Measurements from ENCODE around the gene SLC25A21. TPM values are rescaled to one million over a fixed set of nuclear protein-coding genes. Genes with fewer than 3 reads are reported as not detected.

SLC25A21 gene
- total and polyA plus RNA-seq, 9 donors = 0.85 to 3.3 (median 1.1) TPM

DNA sequence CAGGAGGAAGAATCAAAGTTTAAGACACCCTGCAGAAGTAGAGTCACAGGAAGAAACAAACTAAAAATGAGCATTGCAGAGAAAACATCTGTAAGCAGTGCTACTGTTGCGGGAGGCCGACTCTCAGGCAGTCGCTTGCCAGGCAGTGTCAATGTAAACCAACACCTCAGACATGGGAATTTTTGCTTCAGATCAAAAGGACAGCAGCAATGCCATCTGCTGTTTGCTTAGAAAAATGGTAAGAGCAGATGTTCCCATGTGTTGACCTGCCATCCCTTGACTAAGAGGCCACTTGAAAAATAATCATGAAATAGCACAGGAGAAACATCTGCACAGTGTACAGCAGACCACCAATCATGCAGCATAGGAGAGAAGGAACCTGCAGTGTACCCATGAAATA lies 196.6 kb downstream of the SLC25A21 start:
- WGBS (ENCODE audit: insufficient coverage) = no CpG with 5 or more reads among the region's 3 CpGs
- no peaks in the 10 kb centered on the region for H3K36me3 ChIP-seq (ENCODE audit: control insufficient read depth, insufficient read depth, low read length)
- H3K4me1 ChIP-seq (ENCODE audit: control insufficient read depth, insufficient read depth, low read length) = no peaks in the 10 kb centered on the region
- no peak for DNase-seq
- H3K27ac ChIP-seq (ENCODE audit: low read length) = no peak overlapping the region
- no peaks in the 10 kb centered on the region for H3K9me3 ChIP-seq (replicated peaks; ENCODE audit: control insufficient read depth, low read depth, low read length)
- no peak overlapping the region for H3K4me3 ChIP-seq (ENCODE audit: low read length)
- H3K27me3 ChIP-seq (ENCODE audit: control insufficient read depth, insufficient read depth, low read length) = no peaks in the 10 kb centered on the region

DNA sequence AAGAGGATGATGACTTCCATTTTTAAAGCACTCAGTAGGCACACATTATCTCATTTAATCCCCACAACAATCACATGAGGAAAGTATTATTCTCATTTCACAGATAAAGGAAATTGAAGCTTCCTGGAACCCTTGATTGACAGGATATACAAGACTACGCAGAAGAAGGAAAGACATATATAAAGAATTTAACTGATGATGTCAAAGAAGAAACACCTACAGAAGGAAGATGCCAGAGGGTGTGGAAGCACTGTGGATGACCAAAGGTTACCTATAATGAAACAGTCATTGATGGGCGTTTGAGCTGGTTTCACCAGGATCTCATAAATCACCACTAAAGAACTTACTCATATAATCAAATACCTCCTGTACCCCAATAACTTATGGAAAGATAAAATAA lies 197.4 kb downstream of the SLC25A21 start:
- no CpG with 5 or more reads among the region's 2 CpGs for WGBS (ENCODE audit: insufficient coverage)

DNA sequence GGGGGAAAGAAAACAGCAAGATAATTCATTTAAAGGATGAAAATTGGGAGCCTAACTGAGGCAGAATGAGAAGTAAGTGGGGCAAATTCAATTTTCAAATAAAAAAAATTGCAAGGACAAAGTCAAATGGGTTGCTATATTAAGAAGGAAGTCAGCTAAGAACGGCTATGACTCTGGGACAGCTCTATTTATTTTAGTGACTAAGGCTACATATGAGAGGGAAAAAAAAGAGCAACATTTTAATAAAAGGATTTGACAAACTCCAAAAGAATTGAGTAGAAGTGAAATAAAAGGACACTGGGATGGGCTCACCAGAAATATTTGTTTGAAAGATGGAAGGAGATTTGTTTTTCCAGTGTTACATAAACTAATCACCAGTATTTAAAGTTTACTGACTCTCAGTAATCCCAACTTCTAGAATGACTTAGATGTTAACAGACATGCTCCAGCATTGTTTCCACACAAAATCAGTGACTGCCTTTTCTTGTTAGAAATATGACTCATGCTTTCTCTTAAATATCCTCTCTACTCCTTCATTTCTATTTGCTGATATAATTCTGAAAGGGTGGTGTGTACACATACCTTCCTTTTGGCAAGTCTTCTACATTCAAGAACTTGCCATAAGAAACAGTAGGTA lies 198.5 kb downstream of the SLC25A21 start:
- H3K4me1 ChIP-seq (ENCODE audit: control insufficient read depth, insufficient read depth, low read length) = no peaks in the 10 kb centered on the region
- H3K4me3 ChIP-seq (ENCODE audit: low read length) = no peak overlapping the region
- no peaks in the 10 kb centered on the region for H3K27me3 ChIP-seq (ENCODE audit: control insufficient read depth, insufficient read depth, low read length)
- no CpG with 5 or more reads among the region's 1 CpG for WGBS (ENCODE audit: insufficient coverage)
- no peaks in the 10 kb centered on the region for H3K9me3 ChIP-seq (replicated peaks; ENCODE audit: control insufficient read depth, low read depth, low read length)
- no peak overlapping the region for H3K27ac ChIP-seq (ENCODE audit: low read length)
- DNase-seq = no peak
- no peaks in the 10 kb centered on the region for H3K36me3 ChIP-seq (ENCODE audit: control insufficient read depth, insufficient read depth, low read length)

More for the DNA sequence above, 197.4 kb downstream of the SLC25A21 start:
- H3K36me3 ChIP-seq (ENCODE audit: control insufficient read depth, insufficient read depth, low read length) = no peaks in the 10 kb centered on the region
- H3K4me1 ChIP-seq (ENCODE audit: control insufficient read depth, insufficient read depth, low read length) = no peaks in the 10 kb centered on the region
- no peak overlapping the region for H3K4me3 ChIP-seq (ENCODE audit: low read length)
- no peak for DNase-seq
- no peak overlapping the region for H3K27ac ChIP-seq (ENCODE audit: low read length)
- H3K9me3 ChIP-seq (replicated peaks; ENCODE audit: control insufficient read depth, low read depth, low read length) = no peaks in the 10 kb centered on the region
- no peaks in the 10 kb centered on the region for H3K27me3 ChIP-seq (ENCODE audit: control insufficient read depth, insufficient read depth, low read length)

DNA sequence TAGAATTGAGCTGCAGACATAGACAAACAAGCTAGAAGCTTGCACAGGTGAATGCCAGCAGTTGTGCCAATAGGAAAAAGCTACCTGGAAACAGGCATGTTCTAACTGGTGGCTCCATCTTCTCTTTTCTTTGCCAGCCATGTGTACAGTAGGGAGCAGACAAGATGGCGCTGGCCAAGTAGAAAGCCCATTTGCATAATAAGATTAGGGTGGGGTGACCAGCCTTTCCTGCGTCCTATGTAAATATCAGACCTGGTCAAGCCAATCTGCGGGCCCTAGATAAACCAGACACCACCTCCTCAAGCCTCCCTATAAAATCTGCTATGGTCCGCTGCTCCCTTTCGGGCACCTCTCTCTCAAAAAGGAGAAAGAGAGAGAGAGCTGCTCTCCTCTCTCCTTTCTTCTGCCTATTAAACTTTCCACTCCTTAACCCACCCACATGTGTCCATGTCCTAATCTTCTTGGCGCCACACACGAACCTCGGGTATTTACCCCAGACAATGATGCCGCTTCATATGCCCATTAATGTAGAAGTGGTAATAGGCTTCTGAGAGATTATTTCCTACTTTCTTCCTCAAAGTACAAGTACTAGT lies 201.0 kb downstream of the SLC25A21 start:
- WGBS (ENCODE audit: insufficient coverage) = no CpG with 5 or more reads among the region's 9 CpGs

DNA sequence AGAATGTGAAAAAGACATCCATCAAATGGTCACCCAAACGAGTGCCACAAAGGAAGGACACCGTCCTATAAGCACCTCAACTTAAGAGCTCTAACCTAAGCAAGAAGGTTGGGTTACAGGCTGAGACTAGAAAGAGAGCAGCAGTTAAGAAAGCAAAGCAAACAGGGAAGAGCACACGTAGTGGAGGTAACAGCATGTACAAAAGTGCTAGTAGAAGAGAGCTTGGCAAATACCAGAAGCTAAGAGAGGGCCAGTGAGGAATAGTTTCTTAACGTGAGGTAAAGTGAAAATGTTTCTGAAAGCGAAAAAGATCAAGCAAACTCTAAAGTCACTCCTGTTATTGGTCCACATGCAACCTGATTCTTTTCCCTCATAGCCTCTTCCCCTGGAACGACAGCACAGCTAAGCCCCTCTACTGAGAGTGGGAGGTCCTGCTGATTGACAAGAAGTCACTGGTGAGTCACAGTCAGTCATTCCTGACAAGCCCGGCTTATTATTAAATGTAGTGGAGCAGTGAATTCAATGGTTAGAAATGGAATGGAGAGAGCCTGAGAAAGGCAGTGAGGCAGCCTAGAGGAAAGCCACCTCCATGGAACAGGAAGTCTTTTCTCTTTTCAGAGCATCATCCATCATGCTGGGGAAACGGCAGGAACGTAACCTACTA lies 204.4 kb downstream of the SLC25A21 start:
- Histone ChIP-seq H3K9me3 (replicated peaks; ENCODE audit: control insufficient read depth, low read depth, low read length) (no peaks in the 10 kb centered on the region), H3K4me3 (ENCODE audit: low read length) (no peak overlapping the region), H3K4me1 (ENCODE audit: control insufficient read depth, insufficient read depth, low read length) (no peaks in the 10 kb centered on the region), H3K27me3 (ENCODE audit: control insufficient read depth, insufficient read depth, low read length) (no peaks in the 10 kb centered on the region), H3K36me3 (ENCODE audit: control insufficient read depth, insufficient read depth, low read length) (no peaks in the 10 kb centered on the region), H3K27ac (ENCODE audit: low read length) (no peak overlapping the region)
- 42% methylated on average over 4 of the region's 9 CpGs for WGBS (ENCODE audit: insufficient coverage)
- no peak for DNase-seq

More for the DNA sequence above, 201.0 kb downstream of the SLC25A21 start:
- no peak overlapping the region for H3K4me3 ChIP-seq (ENCODE audit: low read length)
- DNase-seq = no peak
- H3K4me1 ChIP-seq (ENCODE audit: control insufficient read depth, insufficient read depth, low read length) = no peaks in the 10 kb centered on the region
- H3K9me3 ChIP-seq (replicated peaks; ENCODE audit: control insufficient read depth, low read depth, low read length) = no peaks in the 10 kb centered on the region
- no peaks in the 10 kb centered on the region for H3K36me3 ChIP-seq (ENCODE audit: control insufficient read depth, insufficient read depth, low read length)
- H3K27ac ChIP-seq (ENCODE audit: low read length) = no peak overlapping the region
- H3K27me3 ChIP-seq (ENCODE audit: control insufficient read depth, insufficient read depth, low read length) = no peaks in the 10 kb centered on the region

DNA sequence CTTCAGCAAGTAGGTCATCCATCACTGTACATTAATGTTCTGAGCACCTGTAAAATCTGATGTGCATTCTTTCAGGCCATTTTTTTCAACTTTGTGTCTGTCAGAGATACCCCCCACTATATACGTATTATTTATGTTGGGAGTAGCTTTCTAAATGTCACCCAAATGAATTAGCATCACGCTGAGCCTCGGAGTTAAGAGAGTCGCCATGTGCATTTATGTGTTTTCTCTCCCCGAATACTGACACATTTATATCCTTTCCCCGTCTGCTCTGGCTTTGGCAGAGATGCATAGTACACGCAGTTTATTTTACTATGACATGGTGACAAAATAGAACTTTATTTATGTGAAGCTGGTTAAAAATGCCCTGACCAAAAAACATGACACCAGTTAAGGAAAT lies 216.4 kb downstream of the SLC25A21 start:
- Histone ChIP-seq H3K27me3 (ENCODE audit: control insufficient read depth, insufficient read depth, low read length) (no peaks in the 10 kb centered on the region), H3K4me1 (ENCODE audit: control insufficient read depth, insufficient read depth, low read length) (no peaks in the 10 kb centered on the region), H3K36me3 (ENCODE audit: control insufficient read depth, insufficient read depth, low read length) (no peaks in the 10 kb centered on the region), H3K9me3 (replicated peaks; ENCODE audit: control insufficient read depth, low read depth, low read length) (no peaks in the 10 kb centered on the region), H3K27ac (ENCODE audit: low read length) (no peak overlapping the region), H3K4me3 (ENCODE audit: low read length) (no peak overlapping the region)
- WGBS (ENCODE audit: insufficient coverage) = no CpG with 5 or more reads among the region's 7 CpGs
- no peak for DNase-seq

DNA sequence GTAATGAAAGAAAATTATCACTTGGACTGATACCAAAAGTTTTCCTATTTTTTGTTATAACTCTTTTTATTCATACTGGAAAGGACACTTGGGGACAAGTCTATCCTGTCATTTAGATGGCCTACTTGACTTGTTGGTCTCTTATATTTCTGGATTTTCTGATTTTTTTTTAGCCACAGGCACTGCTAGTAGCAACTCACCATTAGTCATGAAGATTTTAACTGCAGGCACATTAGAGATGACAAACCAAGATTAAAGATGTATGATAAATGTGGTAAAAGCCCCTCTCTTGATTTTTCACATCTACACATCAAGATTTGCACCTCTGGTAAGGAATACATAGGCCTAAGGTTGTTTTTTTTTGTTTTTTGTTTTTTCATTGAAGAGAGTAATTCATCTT lies 217.0 kb downstream of the SLC25A21 start:
- no peaks in the 10 kb centered on the region for H3K4me1 ChIP-seq (ENCODE audit: control insufficient read depth, insufficient read depth, low read length)
- no peak for DNase-seq
- no peaks in the 10 kb centered on the region for H3K36me3 ChIP-seq (ENCODE audit: control insufficient read depth, insufficient read depth, low read length)
- no peaks in the 10 kb centered on the region for H3K9me3 ChIP-seq (replicated peaks; ENCODE audit: control insufficient read depth, low read depth, low read length)
- H3K27ac ChIP-seq (ENCODE audit: low read length) = no peak overlapping the region
- no peaks in the 10 kb centered on the region for H3K27me3 ChIP-seq (ENCODE audit: control insufficient read depth, insufficient read depth, low read length)
- H3K4me3 ChIP-seq (ENCODE audit: low read length) = no peak overlapping the region

DNA sequence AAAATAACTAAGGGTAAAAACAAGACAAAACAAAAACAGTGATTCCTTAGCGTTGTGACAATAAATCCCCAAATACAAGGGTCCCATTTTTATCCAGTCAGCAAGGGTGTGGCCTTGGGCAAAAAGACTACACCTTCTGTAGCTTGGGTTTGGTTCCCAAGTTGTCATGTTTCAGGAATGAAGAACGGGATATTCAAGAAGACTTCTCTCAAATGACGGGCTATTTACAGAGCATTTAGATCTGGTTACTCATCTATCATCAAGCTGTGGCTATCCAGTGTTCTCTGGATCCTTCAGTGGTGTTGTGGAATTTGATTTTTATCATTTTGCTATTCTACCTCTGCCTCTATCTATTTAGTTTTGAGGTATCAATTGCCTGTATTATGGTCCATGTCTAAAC lies 219.7 kb downstream of the SLC25A21 start:
- Histone ChIP-seq H3K4me3 (ENCODE audit: low read length) (no peak overlapping the region), H3K27me3 (ENCODE audit: control insufficient read depth, insufficient read depth, low read length) (no peaks in the 10 kb centered on the region), H3K27ac (ENCODE audit: low read length) (no peak overlapping the region), H3K4me1 (ENCODE audit: control insufficient read depth, insufficient read depth, low read length) (no peaks in the 10 kb centered on the region), H3K36me3 (ENCODE audit: control insufficient read depth, insufficient read depth, low read length) (no peaks in the 10 kb centered on the region), H3K9me3 (replicated peaks; ENCODE audit: control insufficient read depth, low read depth, low read length) (no peaks in the 10 kb centered on the region)
- no peak for DNase-seq
- no CpG with 5 or more reads among the region's 3 CpGs for WGBS (ENCODE audit: insufficient coverage)

DNA sequence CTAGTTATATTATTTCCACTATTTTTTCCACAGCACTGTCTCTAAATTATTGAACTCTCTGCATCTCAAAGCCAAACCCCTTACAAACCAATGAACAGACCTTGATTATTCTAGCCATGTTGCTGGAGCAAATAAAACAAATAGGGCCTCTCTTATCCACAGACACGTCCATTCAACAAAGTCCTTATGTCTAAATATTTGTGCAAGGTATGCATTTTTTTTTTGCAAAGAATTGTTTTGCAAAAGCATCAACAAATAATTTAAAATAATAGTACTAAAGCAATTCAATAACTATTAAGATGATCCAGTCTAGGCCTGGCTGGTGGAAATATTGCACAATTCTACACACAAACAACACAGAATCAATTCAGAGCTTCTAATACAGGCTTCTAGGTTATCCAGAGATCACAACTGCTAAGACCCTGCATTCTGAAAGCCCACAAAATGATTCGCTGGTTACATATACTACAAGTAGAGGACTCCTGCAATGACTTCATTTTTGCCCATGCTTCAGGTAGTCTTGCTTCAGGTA lies 221.0 kb downstream of the SLC25A21 start:
- DNase-seq = no peak
- no peaks in the 10 kb centered on the region for H3K36me3 ChIP-seq (ENCODE audit: control insufficient read depth, insufficient read depth, low read length)
- H3K4me3 ChIP-seq (ENCODE audit: low read length) = no peak overlapping the region
- WGBS (ENCODE audit: insufficient coverage) = no CpG with 5 or more reads among the region's 2 CpGs
- H3K4me1 ChIP-seq (ENCODE audit: control insufficient read depth, insufficient read depth, low read length) = no peaks in the 10 kb centered on the region
- no peaks in the 10 kb centered on the region for H3K9me3 ChIP-seq (replicated peaks; ENCODE audit: control insufficient read depth, low read depth, low read length)
- no peaks in the 10 kb centered on the region for H3K27me3 ChIP-seq (ENCODE audit: control insufficient read depth, insufficient read depth, low read length)
- H3K27ac ChIP-seq (ENCODE audit: low read length) = no peak overlapping the region

DNA sequence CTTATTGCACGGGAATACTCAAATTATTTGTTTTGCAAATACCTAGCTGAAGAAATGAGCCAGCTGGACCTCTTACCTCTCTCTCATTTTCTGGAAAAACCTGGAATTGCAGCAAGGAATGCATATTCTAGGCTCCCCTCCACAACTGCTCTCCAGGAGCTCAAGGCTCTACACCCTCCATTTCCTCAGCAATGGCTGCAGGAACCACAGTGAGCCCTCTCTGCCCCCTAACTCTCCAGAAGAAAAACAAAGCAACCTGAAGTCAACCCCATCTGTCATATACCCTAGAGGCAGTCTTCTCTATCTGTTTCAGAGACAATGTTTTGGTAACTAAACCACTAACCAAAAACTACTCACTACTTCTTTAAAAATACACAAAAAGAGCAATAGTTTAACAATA lies 221.6 kb downstream of the SLC25A21 start:
- no peaks in the 10 kb centered on the region for H3K27me3 ChIP-seq (ENCODE audit: control insufficient read depth, insufficient read depth, low read length)

More for the DNA sequence above, 221.6 kb downstream of the SLC25A21 start:
- no peak for DNase-seq
- no peaks in the 10 kb centered on the region for H3K4me1 ChIP-seq (ENCODE audit: control insufficient read depth, insufficient read depth, low read length)
- H3K27ac ChIP-seq (ENCODE audit: low read length) = no peak overlapping the region
- H3K4me3 ChIP-seq (ENCODE audit: low read length) = no peak overlapping the region
- H3K36me3 ChIP-seq (ENCODE audit: control insufficient read depth, insufficient read depth, low read length) = no peaks in the 10 kb centered on the region
- H3K9me3 ChIP-seq (replicated peaks; ENCODE audit: control insufficient read depth, low read depth, low read length) = no peaks in the 10 kb centered on the region
- WGBS (ENCODE audit: insufficient coverage) = 25% methylated on average over 1 of the region's 1 CpG

Data from muscle of leg (tissue), 11 donors.